H1 (cell line): Measurements from ENCODE around the gene DNAJB5. TPM values are rescaled to one million over a fixed set of nuclear protein-coding genes. Genes with fewer than 3 reads are reported as not detected.

Source experiments
- CHD7 ChIP-seq: fragments of 300-600 bp; sonication (generic); IDR thresholded peaks from 2 replicates; pipeline ENCODE4 v1.7.1; 2012; ENCODE audit warnings: low read length, moderate library complexity, mild to moderate bottlenecking, inconsistent platforms; ENCODE audit not compliant: insufficient replicate concordance
- polyA plus RNA-seq, 7 experiments: library from polyadenylated mRNA; depleted of rRNA in 3 of 7; stranded (reverse) in 5 of 7; unstranded in 2 of 7; fragments of >200 nt in 5 of 7; fragments of 200-250 nt in 2 of 7; gene quantifications; 1 replicate in 5 of 7; 2 replicates in 1 of 7; 4 replicates in 1 of 7; pipeline versions ENCODE4 v1.2.1 to v1.2.3, GENCODE V29; 2011 to 2013; ENCODE audit warnings: missing spikeins in 2 of 7, mixed read lengths in 2 of 7
- total RNA-seq: library from RNA; stranded (reverse); fragmentation: NEBNext Ultra II Directional; extraction: Animal tissue kit (Norgen Biotek cat#: 25700); gene quantifications from 2 replicates; pipeline ENCODE4 v1.2.1, GENCODE V29; 2021

Gene DNAJB5
- total and polyA plus RNA-seq, 2 of the 8 experiments (the other 6 are each of a cell fraction or from before 2014, with no cell fraction given) = 25.0 to 34.1 TPM

DNA sequence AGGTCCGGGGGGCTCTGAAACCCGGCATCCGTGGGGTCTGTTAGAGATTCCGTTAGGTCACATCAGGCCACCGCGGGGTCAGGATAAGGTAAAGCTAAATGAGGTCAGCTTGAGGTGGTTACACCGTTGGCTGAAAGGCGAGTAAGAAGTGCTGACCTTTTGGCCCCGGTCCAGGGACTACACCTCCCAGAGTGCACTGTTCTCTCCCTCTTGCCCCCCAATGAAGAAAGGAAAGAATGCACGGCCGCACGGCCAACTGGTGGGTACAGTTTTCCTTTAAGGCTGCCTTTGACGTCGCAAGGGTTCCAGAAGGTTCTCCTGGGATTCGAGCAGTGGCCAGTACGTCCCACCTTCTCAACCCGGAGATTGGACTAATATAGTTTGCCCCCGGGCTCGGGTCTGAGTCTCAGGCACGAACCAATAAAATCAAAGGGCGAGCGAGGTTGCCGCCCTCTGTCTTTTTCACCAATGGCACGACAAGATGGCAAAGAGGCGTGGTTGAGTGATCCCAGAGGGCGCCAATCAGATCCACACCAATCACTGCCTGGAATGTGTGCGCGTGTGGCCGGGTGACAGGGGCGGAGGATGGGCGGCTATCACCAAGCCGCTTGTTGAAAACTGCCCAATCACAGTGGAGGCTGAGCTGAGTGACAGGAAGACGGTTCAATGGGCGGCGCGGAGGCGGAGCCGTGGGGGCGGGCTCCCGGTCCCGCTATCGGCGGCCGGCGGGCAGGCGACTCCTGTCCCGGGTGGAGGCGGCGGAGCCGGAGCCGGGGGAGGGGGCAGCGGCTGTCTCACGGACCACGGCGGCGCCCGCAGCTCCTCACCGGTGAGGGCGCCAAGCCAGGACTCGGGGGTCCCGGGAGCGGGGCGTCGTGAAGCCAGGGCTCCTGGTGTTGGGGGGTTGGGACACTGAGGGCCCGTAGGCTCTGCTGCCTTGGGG, at the start of gene DNAJB5 (continued):
- no peak for TF ChIP-seq CHD7
